H1 (cell line): ENCODE data around the gene CDADC1. TPM values are rescaled to one million over a fixed set of nuclear protein-coding genes. Genes with fewer than 3 reads are reported as not detected.

Experiments used
- CTCF ChIA-PET: fragments of 300-600 bp; sonication (Branson Sonifier 250); formaldehyde crosslinking; loops from one replicate; lab custom pipeline; 2021; ENCODE audit not compliant: partially characterized antibody; lab: Charles Lee
- POLR2A ChIA-PET: fragments of 300-600 bp; sonication (Branson Sonifier 250); formaldehyde crosslinking; loops from one replicate; lab custom pipeline; 2021; ENCODE audit warnings: inconsistent platforms; ENCODE audit not compliant: partially characterized antibody; lab: Charles Lee
- DNase-seq, 2 experiments: peaks; one replicate each; pipeline versions ENCODE4 v3.0.0 to v3.0.0-alpha.2; 2010 to 2022; ENCODE audit warnings: low spot score in 2 of 2, low read depth in 1 of 2, mixed read lengths in 1 of 2
- FAIRE-seq: peaks from 2 replicates; lab custom pipeline; 2011; peaks lifted over from hg19 to GRCh38; lab: Jason Lieb, UNC
- H2AFZ ChIP-seq: 2 replicates; pipeline ENCODE4 v1.8.1; 2012; ENCODE audit warnings: low read length, inconsistent platforms
- H2AK5ac ChIP-seq: 2 replicates; pipeline ENCODE4 v1.6.1; 2013; ENCODE audit warnings: low read depth, low read length
- H2BK120ac ChIP-seq: replicated peaks from 2 replicates; pipeline ENCODE3; 2013; ENCODE audit warnings: low read depth, low read length, inconsistent platforms
- H2BK12ac ChIP-seq: 2 replicates; pipeline ENCODE4 v1.6.1; 2013; ENCODE audit warnings: low read depth, low read length
- H2BK15ac ChIP-seq: 2 replicates; pipeline ENCODE4 v1.6.1; 2013; ENCODE audit warnings: low read length
- H2BK20ac ChIP-seq: 2 replicates; pipeline ENCODE4 v1.6.1; 2013; ENCODE audit warnings: low read length
- H2BK5ac ChIP-seq: 2 replicates; pipeline ENCODE4 v1.6.1; 2013; ENCODE audit warnings: low read depth, low read length
- H3K14ac ChIP-seq: 2 replicates; pipeline ENCODE4 v1.6.1; 2013; ENCODE audit warnings: inconsistent platforms; ENCODE audit not compliant: insufficient read length
- H3K18ac ChIP-seq: 2 replicates; pipeline ENCODE4 v1.6.1; 2013; ENCODE audit warnings: low read length; ENCODE audit errors: extremely low read depth
- H3K23ac ChIP-seq: 2 replicates; pipeline ENCODE4 v1.6.1; 2013; ENCODE audit warnings: inconsistent platforms; ENCODE audit not compliant: insufficient read length
- H3K23me2 ChIP-seq: 2 replicates; pipeline ENCODE4 v1.6.1; 2013; ENCODE audit warnings: low read depth, low read length
- H3K27ac ChIP-seq: 2 replicates; pipeline ENCODE4 v1.6.1; 2011; ENCODE audit warnings: low read depth, low read length, inconsistent platforms
- H3K27me3 ChIP-seq, 4 experiments: replicated peaks in 1 of 4; 1 replicate in 1 of 4; 2 replicates in 3 of 4; pipeline versions ENCODE4 v1.6.1 to v1.8.1; 2011 to 2013; ENCODE audit warnings: low read length in 3 of 4, mild to moderate bottlenecking in 3 of 4, inconsistent platforms in 2 of 4, mixed read lengths in 2 of 4, moderate library complexity in 1 of 4; ENCODE audit not compliant: control insufficient read depth in 3 of 4, insufficient read depth in 3 of 4; ENCODE audit errors: extremely low read depth in 1 of 4
- H3K36me3 ChIP-seq, 4 experiments: 2 replicates each; pipeline versions ENCODE4 v1.6.1 to v1.8.1; 2011 to 2013; ENCODE audit warnings: mild to moderate bottlenecking in 4 of 4, low read length in 3 of 4, moderate library complexity in 2 of 4, control low read depth in 1 of 4, inconsistent platforms in 1 of 4; ENCODE audit not compliant: insufficient read depth in 4 of 4, control insufficient read depth in 2 of 4
- H3K4ac ChIP-seq: replicated peaks from 2 replicates; pipeline ENCODE3; 2013; ENCODE audit warnings: low read length, low read depth, mixed read lengths, inconsistent platforms; ENCODE audit not compliant: insufficient read length
- H3K4me1 ChIP-seq, 4 experiments: replicated peaks in 1 of 4; 1 replicate in 1 of 4; 2 replicates in 3 of 4; pipeline versions ENCODE4 v1.6.1 to v1.8.1; 2011 to 2013; ENCODE audit warnings: low read length in 3 of 4, inconsistent platforms in 2 of 4, mixed read lengths in 1 of 4; ENCODE audit not compliant: insufficient read depth in 4 of 4, control insufficient read depth in 3 of 4
- H3K4me2 ChIP-seq, 2 experiments: 2 replicates each; pipeline versions ENCODE4 v1.6.1 to v1.8.1; 2011 to 2013; ENCODE audit warnings: low read depth in 2 of 2, low read length in 2 of 2, control low read depth in 1 of 2, inconsistent platforms in 1 of 2, mild to moderate bottlenecking in 1 of 2; ENCODE audit not compliant: insufficient read depth in 1 of 2
- H3K4me3 ChIP-seq, 4 experiments: fragments of 200-600, 300-600 bp in 1 of 4; sonication (generic), shearing (Covaris generic), sonication (Bioruptor Twin) in 1 of 4; 2 replicates each; pipeline versions ENCODE4 v1.5.1 to v1.8.1; 2011 to 2016; ENCODE audit warnings: low read length in 4 of 4, low read depth in 3 of 4, control low read depth in 2 of 4, inconsistent platforms in 2 of 4, mild to moderate bottlenecking in 2 of 4, mixed read lengths in 1 of 4, moderate library complexity in 1 of 4; ENCODE audit not compliant: insufficient read depth in 2 of 4; ENCODE audit errors: extremely low read depth in 1 of 4
- H3K56ac ChIP-seq: replicated peaks from 2 replicates; pipeline ENCODE3; 2013; ENCODE audit warnings: low read depth, mild to moderate bottlenecking, mixed read lengths, low read length, inconsistent platforms; ENCODE audit not compliant: insufficient read length
- H3K79me1 ChIP-seq: 2 replicates; pipeline ENCODE4 v1.6.1; 2013; ENCODE audit warnings: low read depth, low read length, control low read depth
- H3K79me2 ChIP-seq, 2 experiments: 2 replicates each; pipeline versions ENCODE4 v1.6.1 to v1.8.1; 2012 to 2013; ENCODE audit warnings: low read length in 2 of 2, mild to moderate bottlenecking in 2 of 2, inconsistent platforms in 1 of 2; ENCODE audit not compliant: insufficient read depth in 2 of 2, control insufficient read depth in 1 of 2
- H3K9ac ChIP-seq, 4 experiments: replicated peaks in 1 of 4; 1 replicate in 1 of 4; 2 replicates in 3 of 4; pipeline versions ENCODE4 v1.6.1 to v1.8.1; 2011 to 2013; ENCODE audit warnings: low read depth in 3 of 4, low read length in 3 of 4, control low read depth in 2 of 4, mild to moderate bottlenecking in 2 of 4, moderate library complexity in 2 of 4, inconsistent platforms in 1 of 4; ENCODE audit errors: extremely low read depth in 1 of 4
- H3K9me3 ChIP-seq, 2 experiments: 2 replicates each; pipeline versions ENCODE4 v1.6.1 to v1.8.1; 2012 to 2013; ENCODE audit warnings: mild to moderate bottlenecking in 2 of 2, moderate library complexity in 2 of 2, control low read depth in 1 of 2, inconsistent platforms in 1 of 2, low read depth in 1 of 2, low read length in 1 of 2, mixed read lengths in 1 of 2; ENCODE audit not compliant: insufficient read depth in 2 of 2
- H4K20me1 ChIP-seq, 2 experiments: replicated peaks in 1 of 2; 2 replicates each; pipeline versions ENCODE3 to v1.8.1; 2011 to 2013; ENCODE audit warnings: inconsistent platforms in 2 of 2, low read length in 2 of 2, mild to moderate bottlenecking in 1 of 2; ENCODE audit not compliant: insufficient read depth in 2 of 2, control insufficient read depth in 1 of 2
- H4K5ac ChIP-seq: 2 replicates; pipeline ENCODE4 v1.6.1; 2013; ENCODE audit warnings: low read length, low read depth, mixed read lengths, inconsistent platforms; ENCODE audit not compliant: insufficient read length
- H4K8ac ChIP-seq: 2 replicates; pipeline ENCODE4 v1.8.0; 2013; ENCODE audit warnings: mild to moderate bottlenecking, moderate library complexity, low read length, inconsistent platforms; ENCODE audit not compliant: insufficient read depth; ENCODE audit errors: extremely low read depth
- H4K91ac ChIP-seq: replicated peaks from 2 replicates; pipeline ENCODE3; 2013; ENCODE audit warnings: low read length, mixed read lengths, inconsistent platforms; ENCODE audit not compliant: insufficient read length
- BRCA1 ChIP-seq: IDR thresholded peaks from 2 replicates; pipeline ENCODE4 v1.6.1; 2012; ENCODE audit warnings: low read depth, low read length, improper control_type of control experiment
- EZH2 ChIP-seq: fragments of 200-600 bp; sonication (generic); IDR thresholded peaks from 2 replicates; pipeline ENCODE4 v1.7.1; 2012; ENCODE audit warnings: low read depth, mild to moderate bottlenecking, moderate library complexity, low read length, inconsistent platforms; ENCODE audit not compliant: severe bottlenecking
- PHF8 ChIP-seq: fragments of 200-600 bp; sonication (generic); conservative IDR thresholded peaks from 2 replicates; pipeline ENCODE4 v1.7.1; 2012; ENCODE audit warnings: low read depth, mild to moderate bottlenecking, inconsistent platforms, low read length, moderate library complexity
- TEAD4 ChIP-seq: IDR thresholded peaks from 2 replicates; pipeline ENCODE4 v1.6.1; 2012; ENCODE audit warnings: low read depth, low read length, inconsistent platforms, mixed read lengths
- WGBS, 2 experiments: shearing (Covaris generic) in 1 of 2; methylation state at CpG; one replicate each; pipeline versions ENCODE4 v1.1.6 to v1.1.7; 2013 to 2015; ENCODE audit warnings: low lambda C conversion rate in 2 of 2, mixed read lengths in 2 of 2, inconsistent platforms in 1 of 2, low coverage in 1 of 2, missing lambda C conversion rate in 1 of 2; ENCODE audit not compliant: insufficient replicate concordance in 2 of 2, insufficient coverage in 1 of 2, insufficient read length in 1 of 2; ENCODE audit errors: extremely low coverage in 1 of 2, missing lambda C conversion rate in 1 of 2; 5-methylcytosine and 5-hydroxymethylcytosine counted together
- polyA plus RNA-seq, 7 experiments: library from polyadenylated mRNA; depleted of rRNA in 3 of 7; stranded (reverse) in 5 of 7; unstranded in 2 of 7; fragments of >200 nt in 5 of 7; fragments of 200-250 nt in 2 of 7; gene quantifications; 1 replicate in 5 of 7; 2 replicates in 1 of 7; 4 replicates in 1 of 7; pipeline versions ENCODE4 v1.2.1 to v1.2.3, GENCODE V29; 2011 to 2013; ENCODE audit warnings: missing spikeins in 2 of 7, mixed read lengths in 2 of 7
- total RNA-seq: library from RNA; stranded (reverse); fragmentation: NEBNext Ultra II Directional; extraction: Animal tissue kit (Norgen Biotek cat#: 25700); gene quantifications from 2 replicates; pipeline ENCODE4 v1.2.1, GENCODE V29; 2021

CDADC1 gene
- total and polyA plus RNA-seq, 2 of the 8 experiments (the other 6 are each of a cell fraction or from before 2014, with no cell fraction given), result 0.98 to 2.7 TPM

DNA sequence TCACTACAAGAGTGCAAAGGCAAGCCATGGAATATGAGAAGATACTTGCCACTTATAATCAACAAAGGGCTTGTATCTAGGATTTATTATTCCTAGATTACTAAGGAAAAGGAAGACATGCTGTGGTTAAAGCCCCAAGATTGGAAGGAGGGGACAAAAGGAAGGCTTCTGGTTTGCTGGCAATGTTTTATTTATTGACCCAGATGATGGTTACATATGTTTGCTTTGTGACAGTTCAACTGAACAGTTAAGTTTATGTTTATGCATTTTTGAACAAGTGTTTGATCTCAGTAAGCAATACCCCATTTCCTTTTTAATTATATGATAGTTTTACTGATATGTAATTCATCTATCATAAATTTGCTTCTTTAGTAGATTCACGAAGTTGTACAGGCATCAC, 40.3 kb downstream of the CDADC1 start:
- no peak overlapping the region for H3K23ac ChIP-seq
- WGBS, 2 experiments, result 79% methylated on average over 1 of the region's 1 CpG; no CpG with 5 or more reads in 1 of the 2 experiments
- H2AFZ ChIP-seq, result no peak overlapping the region
- no peak overlapping the region for H3K18ac ChIP-seq
- no peaks in the 10 kb centered on the region for H3K4me1 ChIP-seq
- ChIA-PET CTCF (interaction anchor here (2.8 kb wide), 1 partner anchor 12 kb away, joined by 11 read pairs; no protein-coding TSS in a partner anchor), POLR2A (no interaction called here)
- H2AK5ac ChIP-seq, result no peak overlapping the region
- no peak overlapping the region for H4K5ac ChIP-seq
- H4K91ac ChIP-seq, result no peak overlapping the region
- no peak overlapping the region for H2BK5ac ChIP-seq
- H3K79me1 ChIP-seq, result no peaks in the 10 kb centered on the region
- H3K27ac ChIP-seq, result no peak overlapping the region
- H2BK120ac ChIP-seq, result no peak overlapping the region
- H3K9ac ChIP-seq, result no peak overlapping the region
- H3K27me3 ChIP-seq, result no peaks in the 10 kb centered on the region
- no peaks in the 10 kb centered on the region for H3K79me2 ChIP-seq
- DNase-seq, result no peak
- H2BK20ac ChIP-seq, result no peak overlapping the region
- H3K14ac ChIP-seq, result no peak overlapping the region
- H3K36me3 ChIP-seq, result no peaks in the 10 kb centered on the region
- H3K4ac ChIP-seq, result no peak overlapping the region
- no peaks in the 10 kb centered on the region for H3K9me3 ChIP-seq
- FAIRE-seq, result no peak
- no peak overlapping the region for H2BK12ac ChIP-seq
- TF ChIP-seq TEAD4, result no peak
- no peak for TF ChIP-seq EZH2
- no peak for TF ChIP-seq BRCA1
- TF ChIP-seq PHF8, result no peak
- H4K20me1 ChIP-seq, result no peaks in the 10 kb centered on the region
- no peak overlapping the region for H4K8ac ChIP-seq
- H3K4me2 ChIP-seq, result no peak overlapping the region
- H2BK15ac ChIP-seq, result no peak overlapping the region
- H3K4me3 ChIP-seq, result no peak overlapping the region
- H3K23me2 ChIP-seq, result no peaks in the 10 kb centered on the region
- no peak overlapping the region for H3K56ac ChIP-seq
